ENCODE data around the gene FAXDC2.
"Not testable (repeated sequence)": the region's sequence is repeated elsewhere in the genome, so short reads cannot be mapped to it uniquely, and the experiment has no call there.

Gene FAXDC2

DNA sequence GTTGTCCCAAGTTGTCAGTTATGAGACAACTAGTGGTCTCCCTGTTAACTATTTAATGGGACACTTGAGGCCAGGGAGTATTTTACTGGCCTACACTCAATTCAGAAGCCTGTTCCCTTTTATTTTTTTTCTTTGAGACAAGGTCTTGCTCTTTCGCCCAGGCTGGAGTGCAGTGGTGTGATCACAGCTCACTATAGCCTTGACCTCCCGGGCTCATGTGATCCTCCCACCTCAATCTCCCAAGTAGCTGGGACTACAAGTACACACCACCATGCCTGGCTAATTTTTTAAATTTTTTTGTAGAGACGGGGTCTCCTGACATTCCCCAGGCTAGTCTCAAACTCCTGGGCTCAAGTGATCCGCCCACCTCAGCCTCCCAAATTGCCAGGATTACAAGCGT is 27.5 kb downstream of the FAXDC2 start:
- H3K4me1 ChIP-seq (ENCODE audit: control extremely low read depth in 1 of 4, control insufficient read depth in 4 of 4, insufficient read depth in 4 of 4, low read length in 3 of 4); H3K27me3 ChIP-seq (replicated peaks in 2 of 5; ENCODE audit: control insufficient read depth in 4 of 5, insufficient read depth in 5 of 5, low read length in 4 of 5); H3K4me3 ChIP-seq (ENCODE audit: control insufficient read depth in 1 of 7, extremely low read depth in 1 of 7, insufficient read depth in 4 of 7, low read depth in 2 of 7, low read length in 6 of 7); DNase-seq; H3K27ac ChIP-seq (ENCODE audit: insufficient read depth in 1 of 2, low read depth in 1 of 2, low read length in 2 of 2, poor library complexity in 1 of 2, severe bottlenecking in 2 of 2); H3K9me3 ChIP-seq (ENCODE audit: control extremely low read depth in 1 of 5, control insufficient read depth in 4 of 5, insufficient read depth in 2 of 5, low read depth in 1 of 5, low read length in 4 of 5); POLR2A ChIA-PET: not testable (repeated sequence)
- H3K36me3 ChIP-seq (ENCODE audit: control insufficient read depth in 4 of 4, insufficient read depth in 4 of 4, low read length in 3 of 4) = peaks cover 9 to 46% (median 33%) of the 10 kb centered on the region in 4 experiments
- CTCF ChIA-PET = interaction anchor here (1.1 kb wide), 1 partner anchor 10 kb away, joined by 3 read pairs; no protein-coding TSS in a partner anchor
- WGBS (ENCODE audit: insufficient coverage) = 100% methylated on average over 4 of the region's 5 CpGs

GRCh38 chr5:154820383-154820782 is 30.0 kb downstream of the FAXDC2 start:
- H3K36me3 ChIP-seq (ENCODE audit: control insufficient read depth in 4 of 4, insufficient read depth in 4 of 4, low read length in 3 of 4) = peaks cover 13 to 67% (median 49%) of the 10 kb centered on the region in 4 experiments
- ChIA-PET CTCF (no interaction called here), POLR2A (no interaction called here)
- H3K27ac ChIP-seq (ENCODE audit: insufficient read depth in 1 of 2, low read depth in 1 of 2, low read length in 2 of 2, poor library complexity in 1 of 2, severe bottlenecking in 2 of 2) = no peak overlapping the region
- 100% methylated on average over 4 of the region's 5 CpGs for WGBS (ENCODE audit: insufficient coverage)
- no peaks in the 10 kb centered on the region for H3K4me1 ChIP-seq (ENCODE audit: control extremely low read depth in 1 of 4, control insufficient read depth in 4 of 4, insufficient read depth in 4 of 4, low read length in 3 of 4)
- DNase-seq = no peak
- H3K9me3 ChIP-seq (ENCODE audit: control extremely low read depth in 1 of 5, control insufficient read depth in 4 of 5, insufficient read depth in 2 of 5, low read depth in 1 of 5, low read length in 4 of 5) = no peaks in the 10 kb centered on the region
- no peaks in the 10 kb centered on the region for H3K27me3 ChIP-seq (replicated peaks in 2 of 5; ENCODE audit: control insufficient read depth in 4 of 5, insufficient read depth in 5 of 5, low read length in 4 of 5)
- no peak overlapping the region for H3K4me3 ChIP-seq (ENCODE audit: control insufficient read depth in 1 of 7, extremely low read depth in 1 of 7, insufficient read depth in 4 of 7, low read depth in 2 of 7, low read length in 6 of 7)

GRCh38 chr5:154819546-154819945 is 30.9 kb downstream of the FAXDC2 start:
- peak overlapping the region in 1 of 2 experiments; percentile 10 for H3K27ac ChIP-seq (ENCODE audit: insufficient read depth in 1 of 2, low read depth in 1 of 2, low read length in 2 of 2, poor library complexity in 1 of 2, severe bottlenecking in 2 of 2)
- ChIA-PET POLR2A (no interaction called here), CTCF (interaction anchor here (0.9 to 1.3 kb wide), 3 partner anchors 22 to 49 kb away, joined by 4 read pairs; partner anchors contain the start of gene FAXDC2)
- no peak overlapping the region for H3K4me3 ChIP-seq (ENCODE audit: control insufficient read depth in 1 of 7, extremely low read depth in 1 of 7, insufficient read depth in 4 of 7, low read depth in 2 of 7, low read length in 6 of 7)
- peaks cover 13 to 73% (median 56%) of the 10 kb centered on the region in 4 experiments for H3K36me3 ChIP-seq (ENCODE audit: control insufficient read depth in 4 of 4, insufficient read depth in 4 of 4, low read length in 3 of 4)
- H3K4me1 ChIP-seq (ENCODE audit: control extremely low read depth in 1 of 4, control insufficient read depth in 4 of 4, insufficient read depth in 4 of 4, low read length in 3 of 4) = peaks cover 0 to under 1% (median 0%) of the 10 kb centered on the region in 4 experiments
- H3K9me3 ChIP-seq (ENCODE audit: control extremely low read depth in 1 of 5, control insufficient read depth in 4 of 5, insufficient read depth in 2 of 5, low read depth in 1 of 5, low read length in 4 of 5) = no peaks in the 10 kb centered on the region
- no peak for DNase-seq
- 100% methylated on average over 3 of the region's 7 CpGs for WGBS (ENCODE audit: insufficient coverage)
- no peaks in the 10 kb centered on the region for H3K27me3 ChIP-seq (replicated peaks in 2 of 5; ENCODE audit: control insufficient read depth in 4 of 5, insufficient read depth in 5 of 5, low read length in 4 of 5)

- H3K36me3 ChIP-seq (ENCODE audit: control insufficient read depth in 4 of 4, insufficient read depth in 4 of 4, low read length in 3 of 4) = peaks cover 13 to 72% (median 51%) of the 10 kb centered on the region in 4 experiments
- peak overlapping the region in 1 of 2 experiments; percentile 56 for H3K27ac ChIP-seq (ENCODE audit: insufficient read depth in 1 of 2, low read depth in 1 of 2, low read length in 2 of 2, poor library complexity in 1 of 2, severe bottlenecking in 2 of 2)
- ChIA-PET POLR2A (no interaction called here), CTCF (interaction anchor here (1.3 kb wide), 1 partner anchor 31 kb away, joined by 4 read pairs; the partner anchor contains the start of gene FAXDC2)
- 100% methylated on average over 1 of the region's 2 CpGs for WGBS (ENCODE audit: insufficient coverage)
- H3K27me3 ChIP-seq (replicated peaks in 2 of 5; ENCODE audit: control insufficient read depth in 4 of 5, insufficient read depth in 5 of 5, low read length in 4 of 5) = no peaks in the 10 kb centered on the region
- H3K4me3 ChIP-seq (ENCODE audit: control insufficient read depth in 1 of 7, extremely low read depth in 1 of 7, insufficient read depth in 4 of 7, low read depth in 2 of 7, low read length in 6 of 7) = no peak overlapping the region
- DNase-seq = peak in 1 of 3 donors; percentile 27
- no peaks in the 10 kb centered on the region for H3K9me3 ChIP-seq (ENCODE audit: control extremely low read depth in 1 of 5, control insufficient read depth in 4 of 5, insufficient read depth in 2 of 5, low read depth in 1 of 5, low read length in 4 of 5)
- peaks cover 0 to 10% (median 6%) of the 10 kb centered on the region in 4 experiments for H3K4me1 ChIP-seq (ENCODE audit: control extremely low read depth in 1 of 4, control insufficient read depth in 4 of 4, insufficient read depth in 4 of 4, low read length in 3 of 4)
Observed at GRCh38 chr5:154818471-154819116, 31.8 kb downstream of the FAXDC2 start.

DNA sequence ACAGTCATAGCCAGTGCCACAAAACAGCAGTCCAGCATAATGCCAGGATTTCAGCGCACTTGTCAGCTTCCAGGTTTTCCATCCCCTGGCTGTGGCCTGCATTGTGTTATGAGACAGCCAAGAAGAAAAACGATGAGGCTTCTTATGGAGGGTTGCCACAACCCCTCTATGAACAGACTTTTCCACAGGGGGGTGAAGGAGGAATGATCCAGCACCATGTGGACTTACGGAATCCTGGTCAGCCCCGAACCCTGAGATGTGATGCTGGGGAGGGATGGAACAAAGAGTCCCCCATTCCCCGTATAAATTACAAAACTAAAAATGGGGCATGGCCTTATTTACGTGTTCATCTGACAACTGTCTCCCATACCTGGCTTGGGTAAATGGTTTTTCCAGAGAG is 32.6 kb downstream of the FAXDC2 start:
- Histone ChIP-seq H3K4me1 (ENCODE audit: control extremely low read depth in 1 of 4, control insufficient read depth in 4 of 4, insufficient read depth in 4 of 4, low read length in 3 of 4) (peaks cover 0 to 18% (median 13%) of the 10 kb centered on the region in 4 experiments), H3K4me3 (ENCODE audit: control insufficient read depth in 1 of 7, extremely low read depth in 1 of 7, insufficient read depth in 4 of 7, low read depth in 2 of 7, low read length in 6 of 7) (no peak overlapping the region), H3K36me3 (ENCODE audit: control insufficient read depth in 4 of 4, insufficient read depth in 4 of 4, low read length in 3 of 4) (peaks cover 17 to 75% (median 52%) of the 10 kb centered on the region in 4 experiments), H3K27ac (ENCODE audit: insufficient read depth in 1 of 2, low read depth in 1 of 2, low read length in 2 of 2, poor library complexity in 1 of 2, severe bottlenecking in 2 of 2) (peak overlapping the region in 1 of 2 experiments; percentile 56), H3K9me3 (ENCODE audit: control extremely low read depth in 1 of 5, control insufficient read depth in 4 of 5, insufficient read depth in 2 of 5, low read depth in 1 of 5, low read length in 4 of 5) (no peaks in the 10 kb centered on the region), H3K27me3 (replicated peaks in 2 of 5; ENCODE audit: control insufficient read depth in 4 of 5, insufficient read depth in 5 of 5, low read length in 4 of 5) (no peaks in the 10 kb centered on the region)
- WGBS (ENCODE audit: insufficient coverage) = 96% methylated on average over 5 of the region's 6 CpGs
- DNase-seq = no peak
- ChIA-PET CTCF (no interaction called here), POLR2A (no interaction called here)

DNA sequence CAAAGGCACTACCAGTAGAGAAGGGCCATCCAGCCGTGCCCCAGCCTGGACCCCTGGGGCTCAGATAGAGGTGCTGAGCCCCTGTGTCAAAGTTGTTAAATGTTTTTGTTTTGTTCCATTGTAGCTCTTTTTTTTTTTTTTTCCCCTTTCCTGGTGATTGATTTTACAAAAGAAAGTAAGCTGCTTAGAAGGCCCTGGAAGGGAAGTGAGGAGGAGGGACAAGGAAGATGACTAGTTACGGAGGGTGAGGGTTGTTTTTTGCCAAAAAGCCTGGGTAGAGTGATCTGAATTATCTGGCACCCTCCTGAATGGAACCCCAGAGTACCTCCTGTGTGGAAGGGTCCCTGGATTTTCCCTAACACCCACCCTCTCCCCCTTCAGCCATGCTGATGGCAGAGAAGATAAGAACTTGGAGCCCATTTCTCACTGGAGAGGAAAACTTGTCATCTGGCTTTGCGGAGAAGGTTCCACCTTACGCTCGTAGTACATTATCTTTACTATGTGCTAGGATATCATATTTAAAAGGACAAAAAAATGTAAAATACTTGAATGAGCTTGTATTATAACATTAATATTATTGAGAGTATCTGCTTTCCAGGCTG is 33.4 kb downstream of the FAXDC2 start:
- WGBS (ENCODE audit: insufficient coverage) = 100% methylated on average over 1 of the region's 5 CpGs
- H3K36me3 ChIP-seq (ENCODE audit: control insufficient read depth in 4 of 4, insufficient read depth in 4 of 4, low read length in 3 of 4) = peaks cover 16 to 78% (median 51%) of the 10 kb centered on the region in 4 experiments
- POLR2A ChIA-PET = interaction anchor here (0.7 kb wide), 1 partner anchor 117 kb away, joined by 3 read pairs; no protein-coding TSS in a partner anchor

DNA sequence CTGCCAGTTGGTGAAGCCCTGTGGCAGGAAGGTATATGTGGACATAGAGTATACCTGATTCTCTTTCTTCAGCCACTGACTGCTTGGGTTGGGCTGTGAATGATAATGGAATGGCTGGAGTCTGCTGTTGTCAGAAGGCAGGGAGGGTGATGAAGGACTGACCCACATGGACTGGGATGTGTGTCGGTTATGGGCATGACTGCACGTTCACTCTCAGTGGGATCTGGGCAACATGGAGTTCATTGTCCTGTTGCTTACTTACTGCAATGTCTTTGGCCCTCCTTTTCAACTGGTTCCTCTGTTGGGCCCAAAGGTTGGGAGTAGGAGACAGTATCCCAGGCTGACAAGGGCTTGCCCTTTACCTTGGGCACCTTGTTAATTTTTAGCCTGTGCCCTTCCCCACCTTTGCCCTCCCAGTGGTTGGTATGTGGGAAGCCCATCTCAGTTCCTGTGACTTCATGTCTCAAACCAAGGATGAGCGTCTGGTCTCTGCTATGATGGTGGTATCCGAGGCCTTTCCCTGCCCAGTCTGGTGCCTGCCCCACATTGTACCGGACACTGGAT is 34.6 kb downstream of the FAXDC2 start:
- no peaks in the 10 kb centered on the region for H3K27me3 ChIP-seq (replicated peaks in 2 of 5; ENCODE audit: control insufficient read depth in 4 of 5, insufficient read depth in 5 of 5, low read length in 4 of 5)
- H3K27ac ChIP-seq (ENCODE audit: insufficient read depth in 1 of 2, low read depth in 1 of 2, low read length in 2 of 2, poor library complexity in 1 of 2, severe bottlenecking in 2 of 2) = peak overlapping the region in 1 of 2 experiments; percentile 11
- H3K9me3 ChIP-seq (ENCODE audit: control extremely low read depth in 1 of 5, control insufficient read depth in 4 of 5, insufficient read depth in 2 of 5, low read depth in 1 of 5, low read length in 4 of 5) = no peaks in the 10 kb centered on the region
- ChIA-PET CTCF (interaction anchor here (1.0 kb wide), 1 partner anchor 122 kb away, joined by 4 read pairs; no protein-coding TSS in a partner anchor), POLR2A (no interaction called here)
- H3K4me1 ChIP-seq (ENCODE audit: control extremely low read depth in 1 of 4, control insufficient read depth in 4 of 4, insufficient read depth in 4 of 4, low read length in 3 of 4) = peaks cover 0 to 28% (median 18%) of the 10 kb centered on the region in 4 experiments
- 100% methylated on average over 4 of the region's 5 CpGs for WGBS (ENCODE audit: insufficient coverage)
- H3K36me3 ChIP-seq (ENCODE audit: control insufficient read depth in 4 of 4, insufficient read depth in 4 of 4, low read length in 3 of 4) = peaks cover 8 to 90% (median 58%) of the 10 kb centered on the region in 4 experiments
- no peak overlapping the region for H3K4me3 ChIP-seq (ENCODE audit: control insufficient read depth in 1 of 7, extremely low read depth in 1 of 7, insufficient read depth in 4 of 7, low read depth in 2 of 7, low read length in 6 of 7)
- no peak for DNase-seq

More for the DNA sequence above, 33.4 kb downstream of the FAXDC2 start:
- no peaks in the 10 kb centered on the region for H3K27me3 ChIP-seq (replicated peaks in 2 of 5; ENCODE audit: control insufficient read depth in 4 of 5, insufficient read depth in 5 of 5, low read length in 4 of 5)
- peaks cover 0 to 24% (median 16%) of the 10 kb centered on the region in 4 experiments for H3K4me1 ChIP-seq (ENCODE audit: control extremely low read depth in 1 of 4, control insufficient read depth in 4 of 4, insufficient read depth in 4 of 4, low read length in 3 of 4)
- DNase-seq = no peak
- peak overlapping the region in 1 of 2 experiments; percentile 1 for H3K27ac ChIP-seq (ENCODE audit: insufficient read depth in 1 of 2, low read depth in 1 of 2, low read length in 2 of 2, poor library complexity in 1 of 2, severe bottlenecking in 2 of 2)
- no peaks in the 10 kb centered on the region for H3K9me3 ChIP-seq (ENCODE audit: control extremely low read depth in 1 of 5, control insufficient read depth in 4 of 5, insufficient read depth in 2 of 5, low read depth in 1 of 5, low read length in 4 of 5)
- CTCF ChIA-PET = no interaction called here
- no peak overlapping the region for H3K4me3 ChIP-seq (ENCODE audit: control insufficient read depth in 1 of 7, extremely low read depth in 1 of 7, insufficient read depth in 4 of 7, low read depth in 2 of 7, low read length in 6 of 7)
